ENCODE results near the gene UBLCP1. TPM values are rescaled to one million over a fixed set of nuclear protein-coding genes. Genes with fewer than 3 reads are reported as not detected.

Gene UBLCP1
- total RNA-seq (2022; extraction: Qiagen RNA extraction): 33.6 to 39.4 TPM (median 34.4 TPM) in 5 replicates

GRCh38 chr5:159262859-159263568 is at the start of gene UBLCP1:
UBLCP1 (plus strand) TSS chr5:159263290; CDS start chr5:159268916, 5,626 bp downstream.

GRCh38 chr5:159330131-159330800 is 67.2 kb downstream of the UBLCP1 start, which contains the start of gene IL12B:
IL12B (minus strand) TSS chr5:159330487; CDS start chr5:159326782, 3,705 bp downstream.

Other genes with a start within 250 kb of the UBLCP1 start
- 0.35 to 1.0 TPM (median 0.51 TPM) in 5 replicates for gene EBF1, start 163.4 kb upstream of the UBLCP1 start, total RNA-seq (2022; extraction: Qiagen RNA extraction)
- 138 to 147 TPM (median 144 TPM) in 5 replicates for gene RNF145, start 53.7 kb upstream of the UBLCP1 start, total RNA-seq (2022; extraction: Qiagen RNA extraction)
- 0.06 to 0.14 TPM (median 0.08 TPM) in 3 of 5 replicates, not detected in the others for gene IL12B, start 67.2 kb downstream of the UBLCP1 start, total RNA-seq (2022; extraction: Qiagen RNA extraction)

All from A549 treated with Mapracorat at 1 μM for 4 hours (cell line).